Duodenal mucosa (tissue), 2 donors: ENCODE results near the gene EPB41L4A.

Experiments
- H3K27ac ChIP-seq: one replicate; pipeline ENCODE4 v1.7.0; 2013; ENCODE audit warnings: low read depth, low read length
- H3K27me3 ChIP-seq, 2 donors: one replicate each; pipeline ENCODE4 v1.7.0; 2013; ENCODE audit warnings: low read length in 2 of 2, control low read depth in 1 of 2; ENCODE audit not compliant: insufficient read depth in 2 of 2, control insufficient read depth in 1 of 2
- H3K36me3 ChIP-seq, 2 donors: one replicate each; pipeline ENCODE4 v1.7.0; 2013; ENCODE audit warnings: low read length in 2 of 2, control low read depth in 1 of 2; ENCODE audit not compliant: insufficient read depth in 2 of 2, control insufficient read depth in 1 of 2
- H3K4me1 ChIP-seq, 2 donors: one replicate each; pipeline ENCODE4 v1.7.0; 2013; ENCODE audit warnings: low read length in 2 of 2, control low read depth in 1 of 2; ENCODE audit not compliant: insufficient read depth in 2 of 2, control insufficient read depth in 1 of 2
- H3K4me3 ChIP-seq, 2 donors: one replicate each; pipeline ENCODE4 v1.7.0; 2013; ENCODE audit warnings: low read length in 2 of 2, low read depth in 1 of 2
- H3K9ac ChIP-seq, 2 donors: one replicate each; pipeline ENCODE4 v1.7.0; 2013; ENCODE audit warnings: low read length in 2 of 2, low read depth in 1 of 2
- H3K9me3 ChIP-seq, 2 donors: one replicate each; pipeline ENCODE4 v1.7.0; 2013; ENCODE audit warnings: low read length in 2 of 2, control low read depth in 1 of 2; ENCODE audit not compliant: control insufficient read depth in 1 of 2

EPB41L4A gene

GRCh38 chr5:112156211-112156610 lies 262.9 kb downstream of the EPB41L4A start:
- no peaks in the 10 kb centered on the region for H3K36me3 ChIP-seq
- H3K27me3 ChIP-seq: no peaks in the 10 kb centered on the region
- no peaks in the 10 kb centered on the region for H3K9me3 ChIP-seq
- no peak overlapping the region for H3K27ac ChIP-seq
- no peak overlapping the region for H3K4me3 ChIP-seq
- H3K9ac ChIP-seq: no peak overlapping the region
- H3K4me1 ChIP-seq: peaks cover 0 to 3% of the 10 kb centered on the region in 2 donors

- Histone ChIP-seq H3K9me3 (no peaks in the 10 kb centered on the region), H3K36me3 (no peaks in the 10 kb centered on the region), H3K4me3 (no peak overlapping the region), H3K27me3 (no peaks in the 10 kb centered on the region), H3K4me1 (peaks cover 0 to under 1% of the 10 kb centered on the region in 2 donors), H3K27ac (no peak overlapping the region), H3K9ac (no peak overlapping the region)
Observed at GRCh38 chr5:112154940-112155686, 264.0 kb downstream of the EPB41L4A start.

DNA sequence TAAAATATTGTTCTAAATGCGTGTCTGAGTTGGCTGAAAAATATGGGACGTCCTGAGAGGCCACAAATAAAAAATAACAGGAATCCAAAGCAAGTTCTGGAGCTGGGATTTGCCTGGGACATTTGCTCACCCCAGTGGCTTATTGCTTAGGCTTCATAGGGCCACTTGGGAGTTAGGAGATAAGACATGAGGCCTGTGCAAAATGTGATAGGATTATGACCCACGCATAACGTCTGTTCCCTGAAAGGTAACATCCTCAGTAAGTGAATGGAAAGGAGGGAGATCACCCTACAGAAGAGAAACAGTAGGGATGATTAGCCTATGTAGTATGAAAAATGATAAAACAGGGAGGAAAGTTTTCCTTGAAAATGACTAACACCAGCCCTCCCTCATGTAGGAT lies 269.4 kb downstream of the EPB41L4A start:
- Histone ChIP-seq H3K9me3 (no peaks in the 10 kb centered on the region), H3K4me3 (no peak overlapping the region), H3K27me3 (no peaks in the 10 kb centered on the region), H3K36me3 (no peaks in the 10 kb centered on the region), H3K27ac (no peak overlapping the region), H3K4me1 (no peaks in the 10 kb centered on the region), H3K9ac (no peak overlapping the region)

GRCh38 chr5:112146323-112147226 lies 272.5 kb downstream of the EPB41L4A start:
- H3K4me3 ChIP-seq: no peak overlapping the region
- no peak overlapping the region for H3K9ac ChIP-seq
- H3K27ac ChIP-seq: no peak overlapping the region
- H3K9me3 ChIP-seq: no peaks in the 10 kb centered on the region
- no peaks in the 10 kb centered on the region for H3K4me1 ChIP-seq
- H3K36me3 ChIP-seq: no peaks in the 10 kb centered on the region
- no peaks in the 10 kb centered on the region for H3K27me3 ChIP-seq

DNA sequence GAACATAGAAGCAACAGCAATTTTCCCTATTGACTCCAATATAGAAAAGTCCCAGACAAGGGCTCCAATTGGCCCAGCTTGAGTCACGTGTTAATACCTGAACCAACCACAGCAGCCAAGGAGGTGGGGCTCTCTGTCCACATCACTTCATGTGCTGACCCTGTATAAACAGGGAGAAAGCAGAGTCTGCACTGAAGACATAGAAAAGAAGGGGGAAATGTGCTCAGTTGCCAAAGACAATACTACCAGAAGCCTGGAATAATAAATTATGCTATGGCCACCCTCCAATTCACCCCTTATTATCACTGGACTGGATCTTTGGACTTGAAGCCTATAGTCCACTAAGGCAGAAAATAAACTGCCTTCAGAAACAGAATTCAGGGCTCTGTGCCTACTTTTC lies 275.4 kb downstream of the EPB41L4A start:
- Histone ChIP-seq H3K36me3 (no peaks in the 10 kb centered on the region), H3K27me3 (no peaks in the 10 kb centered on the region), H3K9me3 (no peaks in the 10 kb centered on the region), H3K4me1 (no peaks in the 10 kb centered on the region), H3K27ac (no peak overlapping the region), H3K9ac (no peak overlapping the region), H3K4me3 (no peak overlapping the region)

DNA sequence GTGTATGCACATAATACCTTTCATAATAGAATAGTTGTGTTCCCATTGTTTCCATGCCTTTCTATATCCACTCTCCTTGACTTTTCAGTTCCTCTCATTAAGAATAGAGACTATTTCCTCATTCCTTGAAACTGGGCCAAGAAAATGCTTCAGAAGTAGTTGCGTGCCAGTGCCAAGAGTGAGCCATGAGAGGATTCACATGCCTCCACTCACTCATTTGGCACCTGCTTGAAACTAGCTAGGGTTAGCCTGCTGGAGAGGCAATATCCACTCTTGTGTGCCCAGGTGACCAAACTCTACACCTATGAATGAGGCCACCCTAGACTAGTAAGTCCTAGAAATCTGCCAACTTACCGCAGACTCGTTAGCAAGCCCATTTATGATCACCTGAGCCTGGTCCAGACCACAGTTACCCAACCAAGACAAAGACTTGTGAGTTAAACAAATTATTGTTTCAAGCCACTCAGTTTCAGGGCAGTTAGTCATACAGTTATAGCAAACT lies 276.3 kb downstream of the EPB41L4A start:
- no peak overlapping the region for H3K27ac ChIP-seq
- no peaks in the 10 kb centered on the region for H3K4me1 ChIP-seq
- no peaks in the 10 kb centered on the region for H3K27me3 ChIP-seq
- no peak overlapping the region for H3K9ac ChIP-seq
- H3K36me3 ChIP-seq: no peaks in the 10 kb centered on the region
- no peak overlapping the region for H3K4me3 ChIP-seq
- H3K9me3 ChIP-seq: no peaks in the 10 kb centered on the region

DNA sequence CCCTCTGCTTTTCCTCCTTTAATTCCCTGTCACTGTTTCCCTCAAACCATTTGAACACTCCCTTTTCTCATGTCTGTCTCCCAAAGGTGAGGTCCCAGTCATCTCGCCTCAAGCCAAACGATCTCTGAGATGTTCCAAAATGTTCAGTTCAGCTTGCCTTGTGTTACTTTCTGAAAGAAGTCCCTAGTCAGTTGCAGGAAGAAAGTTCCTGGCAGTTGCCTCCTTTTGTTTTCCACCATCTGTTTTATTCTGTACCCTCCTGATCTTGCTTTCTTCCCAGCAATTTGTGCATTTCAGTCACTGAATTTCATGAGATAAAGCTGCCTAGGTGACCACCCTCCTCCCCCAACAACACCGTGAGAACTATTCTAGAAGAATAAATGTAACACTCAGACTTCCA lies 277.5 kb downstream of the EPB41L4A start:
- Histone ChIP-seq H3K4me1 (no peaks in the 10 kb centered on the region), H3K9ac (no peak overlapping the region), H3K27ac (no peak overlapping the region), H3K27me3 (no peaks in the 10 kb centered on the region), H3K9me3 (no peaks in the 10 kb centered on the region), H3K4me3 (no peak overlapping the region), H3K36me3 (no peaks in the 10 kb centered on the region)

GRCh38 chr5:112138526-112138925 lies 280.6 kb downstream of the EPB41L4A start:
- no peak overlapping the region for H3K4me3 ChIP-seq
- H3K9ac ChIP-seq: no peak overlapping the region
- H3K27me3 ChIP-seq: no peaks in the 10 kb centered on the region
- no peak overlapping the region for H3K27ac ChIP-seq
- H3K36me3 ChIP-seq: no peaks in the 10 kb centered on the region
- no peaks in the 10 kb centered on the region for H3K4me1 ChIP-seq
- H3K9me3 ChIP-seq: no peaks in the 10 kb centered on the region

DNA sequence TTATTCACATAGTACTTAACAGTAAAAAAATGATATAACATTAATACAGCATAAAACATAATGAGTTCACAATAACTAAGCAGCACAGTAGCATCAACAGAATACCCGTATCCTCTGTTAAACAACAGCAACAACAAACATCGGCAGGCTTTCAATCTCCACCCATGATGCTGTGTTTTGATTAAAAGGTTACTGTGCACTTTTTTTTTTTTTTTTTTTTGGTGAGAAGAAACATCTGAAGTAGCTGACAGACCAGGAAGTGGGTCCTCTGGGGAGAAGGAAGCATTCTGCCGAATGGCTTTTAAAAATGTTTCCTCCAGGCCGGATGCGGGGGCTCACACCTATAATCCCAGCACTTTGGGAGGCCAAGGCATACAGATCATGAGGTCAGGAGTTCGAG lies 282.3 kb downstream of the EPB41L4A start:
- H3K9ac ChIP-seq: no peak overlapping the region
- H3K36me3 ChIP-seq: no peaks in the 10 kb centered on the region
- no peak overlapping the region for H3K4me3 ChIP-seq
- no peaks in the 10 kb centered on the region for H3K27me3 ChIP-seq
- H3K9me3 ChIP-seq: no peaks in the 10 kb centered on the region
- H3K27ac ChIP-seq: no peak overlapping the region
- H3K4me1 ChIP-seq: no peaks in the 10 kb centered on the region

GRCh38 chr5:112127861-112128260 lies 291.2 kb downstream of the EPB41L4A start:
- H3K9me3 ChIP-seq: no peaks in the 10 kb centered on the region
- no peak overlapping the region for H3K9ac ChIP-seq
- H3K4me3 ChIP-seq: no peak overlapping the region
- no peaks in the 10 kb centered on the region for H3K27me3 ChIP-seq
- H3K4me1 ChIP-seq: no peaks in the 10 kb centered on the region
- H3K36me3 ChIP-seq: no peaks in the 10 kb centered on the region
- no peak overlapping the region for H3K27ac ChIP-seq
